C4-2B (cell line): Measurements from ENCODE around the gene SSH2.
"Not testable (repeated sequence)": the region's sequence is repeated elsewhere in the genome, so short reads cannot be mapped to it uniquely, and the experiment has no call there.

Source experiments
- H3K27ac ChIP-seq: fragments of 450-650 bp; 2 replicates; pipeline ENCODE4 v1.5.1; 2017
- ZFX ChIP-seq: fragments of 450-650 bp; IDR thresholded peaks from 2 replicates; pipeline ENCODE4 v1.6.1; 2017
- TF ChIP-seq, protein P1 (sequence below): fragments of 450-650 bp; conservative IDR thresholded peaks from 2 replicates; pipeline ENCODE4 v1.5.1; 2017; ENCODE audit warnings: mild to moderate bottlenecking

The SSH2 gene

DNA sequence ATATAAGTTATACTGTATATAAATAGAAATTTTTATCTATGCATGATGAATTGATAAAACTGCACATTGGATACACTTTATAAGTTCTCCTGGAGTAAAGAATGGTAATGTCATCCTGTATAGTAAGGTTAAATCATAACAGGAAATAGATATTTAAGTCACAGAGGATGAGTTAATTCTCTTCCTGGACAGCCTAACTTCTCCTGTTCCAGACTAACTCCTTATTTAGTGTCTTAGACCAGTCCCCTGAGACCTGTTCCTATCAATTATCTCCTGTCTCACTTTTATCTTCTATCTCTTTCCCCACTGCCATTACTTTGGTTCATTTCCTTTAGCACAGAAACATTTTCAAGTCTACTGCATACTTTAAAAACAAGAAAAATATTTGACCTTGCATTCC is 46.5 kb downstream of the SSH2 start:
- H3K27ac ChIP-seq, result no peak overlapping the region
- TF ChIP-seq, protein P1, sequence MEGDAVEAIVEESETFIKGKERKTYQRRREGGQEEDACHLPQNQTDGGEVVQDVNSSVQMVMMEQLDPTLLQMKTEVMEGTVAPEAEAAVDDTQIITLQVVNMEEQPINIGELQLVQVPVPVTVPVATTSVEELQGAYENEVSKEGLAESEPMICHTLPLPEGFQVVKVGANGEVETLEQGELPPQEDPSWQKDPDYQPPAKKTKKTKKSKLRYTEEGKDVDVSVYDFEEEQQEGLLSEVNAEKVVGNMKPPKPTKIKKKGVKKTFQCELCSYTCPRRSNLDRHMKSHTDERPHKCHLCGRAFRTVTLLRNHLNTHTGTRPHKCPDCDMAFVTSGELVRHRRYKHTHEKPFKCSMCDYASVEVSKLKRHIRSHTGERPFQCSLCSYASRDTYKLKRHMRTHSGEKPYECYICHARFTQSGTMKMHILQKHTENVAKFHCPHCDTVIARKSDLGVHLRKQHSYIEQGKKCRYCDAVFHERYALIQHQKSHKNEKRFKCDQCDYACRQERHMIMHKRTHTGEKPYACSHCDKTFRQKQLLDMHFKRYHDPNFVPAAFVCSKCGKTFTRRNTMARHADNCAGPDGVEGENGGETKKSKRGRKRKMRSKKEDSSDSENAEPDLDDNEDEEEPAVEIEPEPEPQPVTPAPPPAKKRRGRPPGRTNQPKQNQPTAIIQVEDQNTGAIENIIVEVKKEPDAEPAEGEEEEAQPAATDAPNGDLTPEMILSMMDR, result no peak
- TF ChIP-seq ZFX, result no peak

DNA sequence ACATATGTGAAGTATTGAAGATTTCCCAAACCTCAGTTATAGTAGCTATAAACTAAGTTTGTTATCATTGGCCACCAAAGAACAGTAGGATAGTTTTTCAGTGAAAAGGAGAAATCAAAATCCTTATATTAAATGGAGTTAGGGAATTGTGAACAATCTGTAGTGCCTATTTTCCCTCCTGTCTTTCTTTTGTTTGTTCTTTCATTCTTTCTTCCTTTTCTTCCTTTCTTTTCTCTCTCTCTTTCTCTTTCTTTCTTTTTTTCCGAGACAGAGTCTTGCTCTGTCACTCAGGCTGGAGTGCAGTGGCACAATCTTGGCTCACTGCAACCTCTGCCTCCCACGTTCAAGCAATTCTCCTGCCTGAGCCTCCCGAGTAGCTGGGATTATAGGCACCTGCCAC is 48.8 kb downstream of the SSH2 start:
- no peak overlapping the region for H3K27ac ChIP-seq
- TF ChIP-seq, protein P1, result no peak
- no peak for TF ChIP-seq ZFX

DNA sequence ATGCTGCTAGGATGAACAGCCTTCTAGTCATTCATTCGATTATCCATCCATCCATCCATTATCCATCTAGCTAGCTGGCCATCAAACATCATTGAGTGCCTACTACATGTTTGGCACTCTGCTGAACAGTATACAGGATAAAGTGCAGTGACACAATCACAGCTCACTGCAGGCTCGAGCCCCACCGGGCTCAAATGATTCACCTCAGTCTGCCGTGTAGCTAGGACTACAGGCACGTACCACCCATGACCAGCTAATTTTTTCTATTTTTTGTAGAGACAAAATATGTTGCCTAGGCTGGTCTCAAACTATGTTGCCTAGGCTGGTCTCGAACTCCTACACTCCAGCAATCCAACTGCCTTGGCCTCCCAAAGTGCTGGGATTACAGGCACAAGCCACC is 50.0 kb downstream of the SSH2 start:
- TF ChIP-seq, protein P1, result no peak
- TF ChIP-seq ZFX, result no peak

DNA sequence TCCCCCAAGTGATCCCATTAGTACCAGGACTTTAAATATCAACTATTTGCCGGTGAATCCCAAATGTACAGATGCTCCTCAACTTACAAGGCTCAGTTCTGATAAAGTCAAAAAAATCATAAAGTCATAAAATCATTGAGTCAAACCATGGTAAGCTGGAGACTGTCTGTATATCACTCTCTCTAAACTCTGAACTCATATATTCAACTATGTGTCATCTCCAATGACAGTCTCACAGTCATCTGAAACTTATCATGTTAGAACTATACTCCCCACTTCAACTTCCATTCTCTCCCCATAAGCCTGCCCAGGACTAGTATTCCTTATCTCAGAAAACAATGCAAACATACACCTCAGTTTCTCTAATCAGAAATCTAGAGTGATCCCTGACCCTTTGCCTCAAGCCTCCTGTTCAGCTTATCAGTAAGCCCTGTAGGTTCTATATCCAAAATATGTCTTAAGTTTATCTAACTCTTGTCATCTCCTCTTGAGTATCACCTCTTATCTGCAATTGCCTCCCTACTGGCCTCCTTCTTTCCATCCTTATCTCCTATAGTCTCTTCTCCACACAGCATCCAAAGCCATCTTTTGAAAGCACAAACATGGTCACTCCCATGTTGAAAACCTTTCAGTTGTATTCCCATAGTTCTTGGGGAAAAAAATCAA is 55.0 kb downstream of the SSH2 start:
- no peak overlapping the region for H3K27ac ChIP-seq
- TF ChIP-seq, protein P1, result no peak
- no peak for TF ChIP-seq ZFX

More for the DNA sequence above, 50.0 kb downstream of the SSH2 start:
- H3K27ac ChIP-seq, result no peak overlapping the region

DNA sequence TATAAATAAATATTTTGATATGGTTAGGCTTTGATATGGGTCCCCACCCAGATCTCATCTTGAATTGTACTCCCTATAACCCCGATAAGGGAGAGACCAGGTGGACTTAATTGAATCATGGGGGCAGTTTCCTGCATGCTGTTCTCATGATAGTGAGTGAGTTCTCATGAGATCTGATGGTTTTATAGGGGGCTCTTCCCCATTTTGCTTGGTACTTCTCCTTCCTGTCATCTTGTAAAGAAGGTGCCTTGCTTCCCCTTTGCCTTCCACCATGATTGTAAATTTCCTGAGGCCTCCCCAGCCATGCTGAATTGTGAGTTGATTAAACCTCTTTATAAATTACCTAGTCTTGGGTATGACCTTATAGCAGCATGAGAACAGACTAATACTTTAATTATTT is 55.7 kb downstream of the SSH2 start:
- not testable (repeated sequence) for H3K27ac ChIP-seq

DNA sequence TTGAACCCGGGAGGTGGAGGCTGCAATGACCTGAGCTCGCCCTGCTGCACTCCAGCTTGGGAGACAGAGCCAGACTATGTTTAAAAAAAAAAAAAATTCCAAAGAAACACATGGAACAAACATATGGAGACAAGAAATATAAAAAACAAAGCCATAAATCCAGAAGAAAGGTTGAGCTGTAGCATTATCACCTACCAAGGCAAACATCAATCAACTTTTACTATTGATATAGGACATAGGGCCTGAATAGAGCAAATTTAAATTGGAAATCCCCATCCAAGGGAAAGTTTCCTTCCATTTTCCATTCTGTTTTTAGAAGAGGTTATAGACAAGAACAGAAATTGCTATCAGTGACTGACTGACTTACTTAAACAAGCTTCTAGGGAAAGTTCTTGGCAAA is 56.6 kb downstream of the SSH2 start:
- TF ChIP-seq, protein P1, result no peak
- TF ChIP-seq ZFX, result no peak
- H3K27ac ChIP-seq, result no peak overlapping the region

DNA sequence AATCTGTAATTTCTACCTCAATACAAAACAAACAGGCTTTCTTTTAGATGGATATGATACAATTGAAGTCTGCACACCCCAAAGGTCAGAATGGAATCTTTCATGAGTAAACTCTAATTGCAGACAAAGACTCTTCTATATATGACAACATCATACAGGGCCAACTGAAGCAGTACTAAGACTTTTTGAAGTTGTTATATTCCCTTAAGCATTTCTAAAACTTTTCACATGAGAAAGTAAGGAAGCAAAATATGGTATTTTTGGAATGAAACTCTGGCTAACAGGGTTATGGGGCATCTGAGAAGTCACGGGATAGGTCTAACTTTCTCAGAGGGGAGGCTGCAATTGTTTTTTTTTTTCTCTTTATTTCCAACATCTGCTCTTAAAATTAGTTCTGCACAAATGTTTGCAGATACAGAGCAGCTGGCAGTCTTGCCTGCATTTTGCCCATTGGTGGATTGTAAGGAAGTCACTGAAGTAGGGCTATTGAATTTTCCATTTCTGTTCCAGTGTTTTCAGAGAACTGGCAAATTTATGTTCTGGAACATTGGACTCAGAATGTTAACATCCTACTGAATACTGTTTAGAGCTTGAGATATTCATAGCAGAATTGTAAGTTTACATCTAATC is 59.1 kb downstream of the SSH2 start:
- H3K27ac ChIP-seq, result no peak overlapping the region
- no peak for TF ChIP-seq ZFX
- TF ChIP-seq, protein P1, result no peak

DNA sequence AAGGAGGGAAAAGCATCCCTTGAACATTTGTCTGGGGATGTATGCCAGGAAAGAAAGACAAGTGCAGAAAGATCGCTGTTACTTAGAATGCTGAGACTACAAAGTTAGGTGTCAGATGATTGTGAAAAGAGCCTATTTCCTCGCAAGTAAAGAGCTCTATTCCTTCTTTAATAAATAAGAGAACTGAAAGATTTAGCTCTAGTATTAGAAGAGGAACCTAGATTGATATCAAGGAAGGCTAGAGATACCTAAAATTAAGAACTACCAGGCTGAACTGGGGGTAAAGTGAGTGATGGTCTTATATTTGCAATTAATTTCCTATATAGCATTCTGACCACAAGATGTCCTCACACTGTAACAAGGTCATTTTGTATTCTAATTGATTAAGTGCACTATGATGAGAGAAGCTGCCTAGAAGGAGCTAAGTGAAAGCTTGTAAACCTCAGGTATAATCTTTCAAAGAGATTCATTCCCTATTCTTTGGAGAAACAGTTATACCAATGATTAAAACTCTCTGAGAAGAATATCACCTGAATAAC is 62.3 kb downstream of the SSH2 start:
- TF ChIP-seq, protein P1, result peak; percentile 45
- TF ChIP-seq ZFX, result no peak
- no peak overlapping the region for H3K27ac ChIP-seq
